ENCODE data around the gene MISP. TPM values are rescaled to one million over a fixed set of nuclear protein-coding genes. Genes with fewer than 3 reads are reported as not detected.

The MISP gene
- total and polyA plus RNA-seq, 9 of the 15 experiments (the other 6 are each of a cell fraction or from before 2014, with no cell fraction given), result 0.04 to 0.29 (median 0.05) TPM; not detected in 5

DNA sequence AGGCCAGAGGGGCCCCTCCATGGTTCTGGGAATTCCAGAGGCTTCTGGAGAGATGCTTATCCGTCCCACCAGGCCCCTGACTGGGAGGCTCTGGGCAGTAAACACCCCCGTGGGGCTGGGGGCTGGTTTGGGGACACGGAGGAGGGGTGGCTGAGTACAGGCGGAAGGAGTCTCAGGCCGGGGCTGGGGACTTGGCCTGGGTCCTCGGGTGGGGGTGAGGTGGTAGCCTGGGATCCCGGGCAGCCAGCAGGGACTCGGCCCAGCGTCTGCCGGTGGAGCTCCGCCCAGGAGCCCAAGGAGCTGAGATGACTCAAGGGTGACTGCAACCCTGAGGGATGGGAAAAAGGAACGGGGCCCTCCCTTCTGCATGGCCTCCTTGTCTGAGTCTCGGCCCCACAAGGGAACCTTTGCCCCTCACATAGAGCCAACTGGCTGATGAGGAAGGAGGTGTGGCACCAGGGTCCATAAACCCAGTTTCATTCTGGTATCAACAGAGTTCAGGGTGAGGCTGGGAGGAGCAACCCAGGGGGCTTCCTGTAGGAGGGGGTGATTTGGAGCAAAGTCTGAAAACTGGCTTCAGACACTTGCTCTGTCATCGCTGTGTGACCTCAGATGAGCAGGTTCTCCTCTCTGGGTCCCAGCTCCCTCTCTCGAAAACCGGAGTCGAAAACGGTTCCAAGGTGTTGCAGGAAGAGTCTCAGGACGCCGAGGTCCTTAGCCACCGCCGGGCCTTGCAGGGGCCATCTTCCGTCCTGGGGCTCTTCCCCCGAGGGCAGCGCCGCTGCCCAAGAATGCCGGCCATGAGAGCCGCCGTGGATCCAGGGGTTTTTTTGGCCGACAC, 809 bp downstream of the MISP start (continued):
- TF ChIP-seq, protein P1, sequence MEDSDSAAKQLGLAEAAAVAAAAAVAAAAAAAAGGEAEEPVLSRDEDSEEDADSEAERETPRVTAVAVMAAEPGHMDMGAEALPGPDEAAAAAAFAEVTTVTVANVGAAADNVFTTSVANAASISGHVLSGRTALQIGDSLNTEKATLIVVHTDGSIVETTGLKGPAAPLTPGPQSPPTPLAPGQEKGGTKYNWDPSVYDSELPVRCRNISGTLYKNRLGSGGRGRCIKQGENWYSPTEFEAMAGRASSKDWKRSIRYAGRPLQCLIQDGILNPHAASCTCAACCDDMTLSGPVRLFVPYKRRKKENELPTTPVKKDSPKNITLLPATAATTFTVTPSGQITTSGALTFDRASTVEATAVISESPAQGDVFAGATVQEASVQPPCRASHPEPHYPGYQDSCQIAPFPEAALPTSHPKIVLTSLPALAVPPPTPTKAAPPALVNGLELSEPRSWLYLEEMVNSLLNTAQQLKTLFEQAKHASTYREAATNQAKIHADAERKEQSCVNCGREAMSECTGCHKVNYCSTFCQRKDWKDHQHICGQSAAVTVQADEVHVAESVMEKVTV (CRISPR knock-in tag; IDR thresholded peaks at IDR 0.05), result no peak
- TF ChIP-seq SMAD2 (IDR thresholded peaks at IDR 0.05; ENCODE audit: low read depth, low read length) (no peak), PPARD (CRISPR knock-in tag; IDR thresholded peaks at IDR 0.05) (no peak), ZNF830 (CRISPR knock-in tag; IDR thresholded peaks at IDR 0.05) (no peak), ATF1 (CRISPR knock-in tag; IDR thresholded peaks at IDR 0.05) (no peak), ATF1 (tag; IDR thresholded peaks at IDR 0.05) (no peak), ZNF785 (CRISPR knock-in tag; IDR thresholded peaks at IDR 0.05) (no peak), FOSL1 (tag; conservative IDR thresholded peaks at IDR 0.05) (peak; percentile 67), LCOR (CRISPR knock-in tag; IDR thresholded peaks at IDR 0.05) (no peak), RBM25 (IDR thresholded peaks at IDR 0.05; ENCODE audit: low read depth, low read length, severe bottlenecking) (peak; percentile 57), EZH2 (IDR thresholded peaks at IDR 0.05; ENCODE audit: borderline replicate concordance, low read depth, low read length) (no peak), FOXK2 (conservative IDR thresholded peaks at IDR 0.05 in 1 of 2, IDR thresholded peaks at IDR 0.05 in 1 of 2; ENCODE audit: low read depth in 2 of 2) (no peak), MIER1 (IDR thresholded peaks at IDR 0.05; ENCODE audit: low read depth) (no peak), SMAD3 (CRISPR knock-in tag; conservative IDR thresholded peaks at IDR 0.05) (no peak), CBFA2T3 (IDR thresholded peaks at IDR 0.05) (no peak), KDM1A (IDR thresholded peaks at IDR 0.05) (peak; percentile 70 to 73; a peak in 3 of 4 replicates), ZNF584 (CRISPR knock-in tag; IDR thresholded peaks at IDR 0.05; ENCODE audit: low read depth) (no peak), TAF7 (tag; IDR thresholded peaks at IDR 0.05) (no peak)
- TF ChIP-seq, protein P2, sequence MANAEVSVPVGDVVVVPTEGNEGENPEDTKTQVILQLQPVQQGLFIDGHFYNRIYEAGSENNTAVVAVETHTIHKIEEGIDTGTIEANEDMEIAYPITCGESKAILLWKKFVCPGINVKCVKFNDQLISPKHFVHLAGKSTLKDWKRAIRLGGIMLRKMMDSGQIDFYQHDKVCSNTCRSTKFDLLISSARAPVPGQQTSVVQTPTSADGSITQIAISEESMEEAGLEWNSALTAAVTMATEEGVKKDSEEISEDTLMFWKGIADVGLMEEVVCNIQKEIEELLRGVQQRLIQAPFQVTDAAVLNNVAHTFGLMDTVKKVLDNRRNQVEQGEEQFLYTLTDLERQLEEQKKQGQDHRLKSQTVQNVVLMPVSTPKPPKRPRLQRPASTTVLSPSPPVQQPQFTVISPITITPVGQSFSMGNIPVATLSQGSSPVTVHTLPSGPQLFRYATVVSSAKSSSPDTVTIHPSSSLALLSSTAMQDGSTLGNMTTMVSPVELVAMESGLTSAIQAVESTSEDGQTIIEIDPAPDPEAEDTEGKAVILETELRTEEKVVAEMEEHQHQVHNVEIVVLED (CRISPR knock-in tag; IDR thresholded peaks at IDR 0.05), result no peak
- TF ChIP-seq, protein P3, sequence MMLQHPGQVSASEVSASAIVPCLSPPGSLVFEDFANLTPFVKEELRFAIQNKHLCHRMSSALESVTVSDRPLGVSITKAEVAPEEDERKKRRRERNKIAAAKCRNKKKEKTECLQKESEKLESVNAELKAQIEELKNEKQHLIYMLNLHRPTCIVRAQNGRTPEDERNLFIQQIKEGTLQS (IDR thresholded peaks at IDR 0.05), result peak; percentile 37; the same call in 1 of the 2 replicates
- TF ChIP-seq, protein P3 (CRISPR knock-in tag; conservative IDR thresholded peaks at IDR 0.05), result no peak
- TF ChIP-seq, protein P4, sequence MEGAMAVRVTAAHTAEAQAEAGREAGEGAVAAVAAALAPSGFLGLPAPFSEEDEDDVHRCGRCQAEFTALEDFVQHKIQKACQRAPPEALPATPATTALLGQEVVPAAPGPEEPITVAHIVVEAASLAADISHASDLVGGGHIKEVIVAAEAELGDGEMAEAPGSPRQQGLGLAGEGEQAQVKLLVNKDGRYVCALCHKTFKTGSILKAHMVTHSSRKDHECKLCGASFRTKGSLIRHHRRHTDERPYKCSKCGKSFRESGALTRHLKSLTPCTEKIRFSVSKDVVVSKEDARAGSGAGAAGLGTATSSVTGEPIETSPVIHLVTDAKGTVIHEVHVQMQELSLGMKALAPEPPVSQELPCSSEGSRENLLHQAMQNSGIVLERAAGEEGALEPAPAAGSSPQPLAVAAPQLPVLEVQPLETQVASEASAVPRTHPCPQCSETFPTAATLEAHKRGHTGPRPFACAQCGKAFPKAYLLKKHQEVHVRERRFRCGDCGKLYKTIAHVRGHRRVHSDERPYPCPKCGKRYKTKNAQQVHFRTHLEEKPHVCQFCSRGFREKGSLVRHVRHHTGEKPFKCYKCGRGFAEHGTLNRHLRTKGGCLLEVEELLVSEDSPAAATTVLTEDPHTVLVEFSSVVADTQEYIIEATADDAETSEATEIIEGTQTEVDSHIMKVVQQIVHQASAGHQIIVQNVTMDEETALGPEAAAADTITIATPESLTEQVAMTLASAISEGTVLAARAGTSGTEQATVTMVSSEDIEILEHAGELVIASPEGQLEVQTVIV (CRISPR knock-in tag; IDR thresholded peaks at IDR 0.05; ENCODE audit: borderline replicate concordance), result no peak
